H1 (cell line): ENCODE data around the gene STBD1. TPM values are rescaled to one million over a fixed set of nuclear protein-coding genes. Genes with fewer than 3 reads are reported as not detected.
"Not testable (repeated sequence)": the region's sequence is repeated elsewhere in the genome, so short reads cannot be mapped to it uniquely, and the experiment has no call there.

ENCODE experiments used
- CTCF ChIA-PET: fragments of 300-600 bp; sonication (Branson Sonifier 250); formaldehyde crosslinking; loops from one replicate; lab custom pipeline; 2021; ENCODE audit not compliant: partially characterized antibody; lab: Charles Lee
- POLR2A ChIA-PET: fragments of 300-600 bp; sonication (Branson Sonifier 250); formaldehyde crosslinking; loops from one replicate; lab custom pipeline; 2021; ENCODE audit warnings: inconsistent platforms; ENCODE audit not compliant: partially characterized antibody; lab: Charles Lee
- DNase-seq, 2 experiments: peaks; one replicate each; pipeline versions ENCODE4 v3.0.0 to v3.0.0-alpha.2; 2010 to 2022; ENCODE audit warnings: low spot score in 2 of 2, low read depth in 1 of 2, mixed read lengths in 1 of 2
- FAIRE-seq: peaks from 2 replicates; lab custom pipeline; 2011; peaks lifted over from hg19 to GRCh38; lab: Jason Lieb, UNC
- H2AFZ ChIP-seq: 2 replicates; pipeline ENCODE4 v1.8.1; 2012; ENCODE audit warnings: low read length, inconsistent platforms
- H2AK5ac ChIP-seq: 2 replicates; pipeline ENCODE4 v1.6.1; 2013; ENCODE audit warnings: low read depth, low read length
- H2BK120ac ChIP-seq: replicated peaks from 2 replicates; pipeline ENCODE3; 2013; ENCODE audit warnings: low read depth, low read length, inconsistent platforms
- H2BK12ac ChIP-seq: 2 replicates; pipeline ENCODE4 v1.6.1; 2013; ENCODE audit warnings: low read depth, low read length
- H2BK15ac ChIP-seq: 2 replicates; pipeline ENCODE4 v1.6.1; 2013; ENCODE audit warnings: low read length
- H2BK20ac ChIP-seq: 2 replicates; pipeline ENCODE4 v1.6.1; 2013; ENCODE audit warnings: low read length
- H2BK5ac ChIP-seq: 2 replicates; pipeline ENCODE4 v1.6.1; 2013; ENCODE audit warnings: low read depth, low read length
- H3K14ac ChIP-seq: 2 replicates; pipeline ENCODE4 v1.6.1; 2013; ENCODE audit warnings: inconsistent platforms; ENCODE audit not compliant: insufficient read length
- H3K18ac ChIP-seq: 2 replicates; pipeline ENCODE4 v1.6.1; 2013; ENCODE audit warnings: low read length; ENCODE audit errors: extremely low read depth
- H3K23ac ChIP-seq: 2 replicates; pipeline ENCODE4 v1.6.1; 2013; ENCODE audit warnings: inconsistent platforms; ENCODE audit not compliant: insufficient read length
- H3K23me2 ChIP-seq: 2 replicates; pipeline ENCODE4 v1.6.1; 2013; ENCODE audit warnings: low read depth, low read length
- H3K27ac ChIP-seq: 2 replicates; pipeline ENCODE4 v1.6.1; 2011; ENCODE audit warnings: low read depth, low read length, inconsistent platforms
- H3K27me3 ChIP-seq, 4 experiments: replicated peaks in 1 of 4; 1 replicate in 1 of 4; 2 replicates in 3 of 4; pipeline versions ENCODE4 v1.6.1 to v1.8.1; 2011 to 2013; ENCODE audit warnings: low read length in 3 of 4, mild to moderate bottlenecking in 3 of 4, inconsistent platforms in 2 of 4, mixed read lengths in 2 of 4, moderate library complexity in 1 of 4; ENCODE audit not compliant: control insufficient read depth in 3 of 4, insufficient read depth in 3 of 4; ENCODE audit errors: extremely low read depth in 1 of 4
- H3K36me3 ChIP-seq, 4 experiments: 2 replicates each; pipeline versions ENCODE4 v1.6.1 to v1.8.1; 2011 to 2013; ENCODE audit warnings: mild to moderate bottlenecking in 4 of 4, low read length in 3 of 4, moderate library complexity in 2 of 4, control low read depth in 1 of 4, inconsistent platforms in 1 of 4; ENCODE audit not compliant: insufficient read depth in 4 of 4, control insufficient read depth in 2 of 4
- H3K4ac ChIP-seq: replicated peaks from 2 replicates; pipeline ENCODE3; 2013; ENCODE audit warnings: low read length, low read depth, mixed read lengths, inconsistent platforms; ENCODE audit not compliant: insufficient read length
- H3K4me1 ChIP-seq, 4 experiments: replicated peaks in 1 of 4; 1 replicate in 1 of 4; 2 replicates in 3 of 4; pipeline versions ENCODE4 v1.6.1 to v1.8.1; 2011 to 2013; ENCODE audit warnings: low read length in 3 of 4, inconsistent platforms in 2 of 4, mixed read lengths in 1 of 4; ENCODE audit not compliant: insufficient read depth in 4 of 4, control insufficient read depth in 3 of 4
- H3K4me2 ChIP-seq, 2 experiments: 2 replicates each; pipeline versions ENCODE4 v1.6.1 to v1.8.1; 2011 to 2013; ENCODE audit warnings: low read depth in 2 of 2, low read length in 2 of 2, control low read depth in 1 of 2, inconsistent platforms in 1 of 2, mild to moderate bottlenecking in 1 of 2; ENCODE audit not compliant: insufficient read depth in 1 of 2
- H3K4me3 ChIP-seq, 4 experiments: fragments of 200-600, 300-600 bp in 1 of 4; sonication (generic), shearing (Covaris generic), sonication (Bioruptor Twin) in 1 of 4; 2 replicates each; pipeline versions ENCODE4 v1.5.1 to v1.8.1; 2011 to 2016; ENCODE audit warnings: low read length in 4 of 4, low read depth in 3 of 4, control low read depth in 2 of 4, inconsistent platforms in 2 of 4, mild to moderate bottlenecking in 2 of 4, mixed read lengths in 1 of 4, moderate library complexity in 1 of 4; ENCODE audit not compliant: insufficient read depth in 2 of 4; ENCODE audit errors: extremely low read depth in 1 of 4
- H3K56ac ChIP-seq: replicated peaks from 2 replicates; pipeline ENCODE3; 2013; ENCODE audit warnings: low read depth, mild to moderate bottlenecking, mixed read lengths, low read length, inconsistent platforms; ENCODE audit not compliant: insufficient read length
- H3K79me1 ChIP-seq: 2 replicates; pipeline ENCODE4 v1.6.1; 2013; ENCODE audit warnings: low read depth, low read length, control low read depth
- H3K79me2 ChIP-seq, 2 experiments: 2 replicates each; pipeline versions ENCODE4 v1.6.1 to v1.8.1; 2012 to 2013; ENCODE audit warnings: low read length in 2 of 2, mild to moderate bottlenecking in 2 of 2, inconsistent platforms in 1 of 2; ENCODE audit not compliant: insufficient read depth in 2 of 2, control insufficient read depth in 1 of 2
- H3K9ac ChIP-seq, 4 experiments: replicated peaks in 1 of 4; 1 replicate in 1 of 4; 2 replicates in 3 of 4; pipeline versions ENCODE4 v1.6.1 to v1.8.1; 2011 to 2013; ENCODE audit warnings: low read depth in 3 of 4, low read length in 3 of 4, control low read depth in 2 of 4, mild to moderate bottlenecking in 2 of 4, moderate library complexity in 2 of 4, inconsistent platforms in 1 of 4; ENCODE audit errors: extremely low read depth in 1 of 4
- H3K9me3 ChIP-seq, 2 experiments: 2 replicates each; pipeline versions ENCODE4 v1.6.1 to v1.8.1; 2012 to 2013; ENCODE audit warnings: mild to moderate bottlenecking in 2 of 2, moderate library complexity in 2 of 2, control low read depth in 1 of 2, inconsistent platforms in 1 of 2, low read depth in 1 of 2, low read length in 1 of 2, mixed read lengths in 1 of 2; ENCODE audit not compliant: insufficient read depth in 2 of 2
- H4K20me1 ChIP-seq, 2 experiments: replicated peaks in 1 of 2; 2 replicates each; pipeline versions ENCODE3 to v1.8.1; 2011 to 2013; ENCODE audit warnings: inconsistent platforms in 2 of 2, low read length in 2 of 2, mild to moderate bottlenecking in 1 of 2; ENCODE audit not compliant: insufficient read depth in 2 of 2, control insufficient read depth in 1 of 2
- H4K5ac ChIP-seq: 2 replicates; pipeline ENCODE4 v1.6.1; 2013; ENCODE audit warnings: low read length, low read depth, mixed read lengths, inconsistent platforms; ENCODE audit not compliant: insufficient read length
- H4K8ac ChIP-seq: 2 replicates; pipeline ENCODE4 v1.8.0; 2013; ENCODE audit warnings: mild to moderate bottlenecking, moderate library complexity, low read length, inconsistent platforms; ENCODE audit not compliant: insufficient read depth; ENCODE audit errors: extremely low read depth
- H4K91ac ChIP-seq: replicated peaks from 2 replicates; pipeline ENCODE3; 2013; ENCODE audit warnings: low read length, mixed read lengths, inconsistent platforms; ENCODE audit not compliant: insufficient read length
- polyA plus RNA-seq, 7 experiments: library from polyadenylated mRNA; depleted of rRNA in 3 of 7; stranded (reverse) in 5 of 7; unstranded in 2 of 7; fragments of >200 nt in 5 of 7; fragments of 200-250 nt in 2 of 7; gene quantifications; 1 replicate in 5 of 7; 2 replicates in 1 of 7; 4 replicates in 1 of 7; pipeline versions ENCODE4 v1.2.1 to v1.2.3, GENCODE V29; 2011 to 2013; ENCODE audit warnings: missing spikeins in 2 of 7, mixed read lengths in 2 of 7
- small RNA-seq: library from polyadenylated mRNA; stranded (forward); fragments of <200 nt; extraction: miRNeasy Mini kit (QIAGEN cat#:217004); gene quantifications from one replicate; pipeline ENCODE3, GENCODE V24; 2013; ENCODE audit not compliant: insufficient read depth
- total RNA-seq: library from RNA; stranded (reverse); fragmentation: NEBNext Ultra II Directional; extraction: Animal tissue kit (Norgen Biotek cat#: 25700); gene quantifications from 2 replicates; pipeline ENCODE4 v1.2.1, GENCODE V29; 2021

STBD1 gene
- total and polyA plus RNA-seq, 2 of the 8 experiments (the other 6 are each of a cell fraction or from before 2014, with no cell fraction given): 0.45 to 1.7 TPM

DNA sequence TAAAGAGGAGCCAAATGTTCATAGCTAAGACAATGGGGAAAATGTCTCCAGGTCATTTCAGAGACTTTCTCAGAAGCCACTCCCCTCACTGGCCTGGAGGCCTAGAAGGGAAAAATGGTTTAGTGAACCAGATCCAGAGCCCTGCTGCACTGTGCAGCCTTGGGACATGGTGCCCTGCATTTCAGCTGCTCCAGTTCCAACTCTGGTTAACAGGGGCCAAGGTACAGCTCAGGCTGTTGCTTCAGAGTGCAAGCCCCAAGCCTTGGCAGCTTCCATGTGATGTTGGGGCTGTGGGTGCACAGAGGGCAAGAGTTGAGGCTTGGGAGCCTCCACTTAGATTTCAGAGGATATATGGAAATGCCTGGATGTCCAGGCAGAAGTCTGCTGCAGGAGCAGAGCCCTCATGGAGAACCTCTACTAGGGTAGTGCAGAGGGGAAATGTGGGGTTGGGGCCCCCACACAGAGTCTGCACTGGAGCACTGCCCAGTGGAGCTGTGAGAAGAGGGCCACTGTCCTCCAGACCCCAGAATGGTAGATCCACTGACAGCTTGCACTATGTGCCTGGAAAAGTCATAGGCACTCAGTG, 53.4 kb downstream of the STBD1 start:
- H3K27me3 ChIP-seq, H3K23me2 ChIP-seq, H4K5ac ChIP-seq, H2AK5ac ChIP-seq, H2BK15ac ChIP-seq, H3K9me3 ChIP-seq, H3K4ac ChIP-seq, H3K56ac ChIP-seq, POLR2A ChIA-PET, H4K91ac ChIP-seq, H3K14ac ChIP-seq, H3K79me1 ChIP-seq, H2BK20ac ChIP-seq, H3K4me2 ChIP-seq, H4K20me1 ChIP-seq, H3K79me2 ChIP-seq, DNase-seq, H2BK120ac ChIP-seq, H3K9ac ChIP-seq, H3K4me3 ChIP-seq, H2AFZ ChIP-seq, H3K18ac ChIP-seq, H3K4me1 ChIP-seq, H2BK12ac ChIP-seq, FAIRE-seq, H4K8ac ChIP-seq, H3K36me3 ChIP-seq, H2BK5ac ChIP-seq, H3K27ac ChIP-seq, H3K23ac ChIP-seq: not testable (repeated sequence)
- CTCF ChIA-PET: interaction anchor here (1.1 to 1.3 kb wide), 2 partner anchors 17 to 19 kb away, joined by 3 to 4 read pairs; no protein-coding TSS in a partner anchor

Small RNAs within 50 kb of the gene (small RNA-seq; reads per million reads assigned to genes)
- not detected for gene RNU6-1000P

Other genes starting within 250 kb of the STBD1 start
- gene ART3, start 232.0 kb upstream of the STBD1 start, total RNA-seq: 0.63 and 2.0 TPM in 2 replicates
- gene ART3, start 232.0 kb upstream of the STBD1 start, polyA plus RNA-seq (2011; rRNA removed): 0.13 and 0.21 TPM in 2 replicates
- gene NUP54, start 158.3 kb upstream of the STBD1 start, total RNA-seq: 99.2 and 103 TPM in 2 replicates
- 31.1 and 51.4 TPM in 2 replicates for gene NUP54, start 158.3 kb upstream of the STBD1 start, polyA plus RNA-seq (2011; rRNA removed)
- 35.7 and 40.2 TPM in 2 replicates for gene SCARB2, start 92.9 kb upstream of the STBD1 start, total RNA-seq
- gene SCARB2, start 92.9 kb upstream of the STBD1 start, polyA plus RNA-seq (2011; rRNA removed): 13.8 and 18.5 TPM in 2 replicates
- gene FAM47E, start 55.0 kb upstream of the STBD1 start, total RNA-seq: 1.3 and 1.7 TPM in 2 replicates
- gene FAM47E, start 55.0 kb upstream of the STBD1 start, polyA plus RNA-seq (2011; rRNA removed): 1.2 and 1.4 TPM in 2 replicates
- not detected in 2 replicates for gene CCDC158, start 114.4 kb downstream of the STBD1 start, total RNA-seq
- gene CCDC158, start 114.4 kb downstream of the STBD1 start, polyA plus RNA-seq (2011; rRNA removed): not detected in 2 replicates
- gene SHROOM3, start 128.5 kb downstream of the STBD1 start, total RNA-seq: 34.0 and 35.6 TPM in 2 replicates
- gene SHROOM3, start 128.5 kb downstream of the STBD1 start, polyA plus RNA-seq (2011; rRNA removed): 15.8 and 19.7 TPM in 2 replicates